HEK293 (cell line): ENCODE data around the gene OLIG1.

ENCODE experiments used
- CTCF ChIA-PET: fragments of 350-600 bp; formaldehyde crosslinking; extraction: SDS; loops from one replicate; lab custom pipeline; 2021; ENCODE audit warnings: antibody characterized with exemption; lab: Yijun Ruan, JAX
- POLR2A ChIA-PET: fragments of 300-600 bp; formaldehyde crosslinking; extraction: SDS; loops from one replicate; lab custom pipeline; 2020; ENCODE audit warnings: antibody characterized with exemption, inconsistent platforms; lab: Yijun Ruan, JAX
- H3K27ac ChIP-seq: fragments of 200-500 bp; sonication (Bioruptor generic); 2 replicates; pipeline ENCODE4 v1.5.1; 2014; ENCODE audit warnings: low read depth, low read length, control low read depth, inconsistent platforms; ENCODE audit errors: extremely low read depth
- H3K36me3 ChIP-seq, 2 experiments: fragments of 200-500 bp in 1 of 2; sonication (Bioruptor generic) in 1 of 2; 1 replicate in 1 of 2; 2 replicates in 1 of 2; pipeline ENCODE4 v1.5.1; 2014 to 2017; ENCODE audit warnings: inconsistent platforms in 2 of 2, low read length in 2 of 2; ENCODE audit not compliant: control insufficient read depth in 2 of 2, insufficient read depth in 1 of 2
- H3K4me1 ChIP-seq: fragments of 200-500 bp; sonication (Bioruptor generic); 2 replicates; pipeline ENCODE4 v1.5.1; 2014; ENCODE audit warnings: mild to moderate bottlenecking, low read length, inconsistent platforms; ENCODE audit not compliant: control insufficient read depth, insufficient read depth
- H3K4me3 ChIP-seq: 2 replicates; pipeline ENCODE4 v1.5.1; 2011; ENCODE audit warnings: low read depth, mild to moderate bottlenecking, control low read depth, low read length, moderate library complexity
- H3K9me3 ChIP-seq: fragments of 200-500 bp; sonication (Bioruptor generic); 2 replicates; pipeline ENCODE4 v1.5.1; 2014; ENCODE audit warnings: low read depth, low read length, inconsistent platforms; ENCODE audit not compliant: control insufficient read depth, insufficient read depth
- ATF2 ChIP-seq: fragments of 450-650 bp; formaldehyde crosslinking; IDR thresholded peaks from 2 replicates; pipeline ENCODE4 v1.5.1; 2016; ENCODE audit warnings: missing biosample characterization, missing genetic modification characterization, low read depth
- EGR2 ChIP-seq: fragments of 450-650 bp; formaldehyde crosslinking; IDR thresholded peaks from 2 replicates; pipeline ENCODE4 v1.5.1; 2016; ENCODE audit warnings: low read depth, missing biosample characterization, missing genetic modification characterization
- KLF1 ChIP-seq: fragments of 450-650 bp; formaldehyde crosslinking; IDR thresholded peaks from 2 replicates; pipeline ENCODE4 v1.5.1; 2016; ENCODE audit warnings: missing biosample characterization, missing genetic modification characterization
- PRDM10 ChIP-seq: fragments of 450-650 bp; formaldehyde crosslinking; IDR thresholded peaks from 2 replicates; pipeline ENCODE4 v1.5.1; 2016; ENCODE audit warnings: missing biosample characterization, missing genetic modification characterization
- SP7 ChIP-seq: fragments of 450-650 bp; formaldehyde crosslinking; IDR thresholded peaks from 2 replicates; pipeline ENCODE4 v1.5.1; 2016; ENCODE audit warnings: missing biosample characterization, missing genetic modification characterization
- ZBTB1 ChIP-seq: fragments of 450-650 bp; formaldehyde crosslinking; IDR thresholded peaks from 2 replicates; pipeline ENCODE4 v1.5.1; 2016; ENCODE audit warnings: missing biosample characterization, missing genetic modification characterization
- ZBTB21 ChIP-seq: fragments of 450-650 bp; formaldehyde crosslinking; IDR thresholded peaks from 2 replicates; pipeline ENCODE4 v1.5.1; 2017; ENCODE audit warnings: missing biosample characterization, missing genetic modification characterization
- ZFP3 ChIP-seq: fragments of 450-650 bp; formaldehyde crosslinking; IDR thresholded peaks from 2 replicates; pipeline ENCODE4 v1.5.1; 2016; ENCODE audit warnings: low read depth, missing biosample characterization, missing genetic modification characterization
- ZNF148 ChIP-seq: fragments of 450-650 bp; formaldehyde crosslinking; IDR thresholded peaks from 2 replicates; pipeline ENCODE4 v1.5.0; 2017; ENCODE audit warnings: missing biosample characterization, missing genetic modification characterization, borderline replicate concordance
- ZNF155 ChIP-seq: fragments of 450-650 bp; formaldehyde crosslinking; IDR thresholded peaks from 2 replicates; pipeline ENCODE4 v1.5.1; 2016; ENCODE audit warnings: missing biosample characterization, missing genetic modification characterization
- ZNF157 ChIP-seq: fragments of 450-650 bp; formaldehyde crosslinking; IDR thresholded peaks from 2 replicates; pipeline ENCODE4 v1.5.1; 2016; ENCODE audit warnings: missing biosample characterization, missing genetic modification characterization
- ZNF19 ChIP-seq: fragments of 450-650 bp; formaldehyde crosslinking; IDR thresholded peaks from 2 replicates; pipeline ENCODE4; 2016; ENCODE audit warnings: missing biosample characterization, missing genetic modification characterization, low read depth
- ZNF324 ChIP-seq: fragments of 450-650 bp; formaldehyde crosslinking; IDR thresholded peaks from 2 replicates; pipeline ENCODE4 v1.5.1; 2016; ENCODE audit warnings: missing biosample characterization, missing genetic modification characterization
- ZNF335 ChIP-seq: fragments of 450-650 bp; formaldehyde crosslinking; conservative IDR thresholded peaks from 2 replicates; pipeline ENCODE4 v1.5.1; 2016; ENCODE audit warnings: missing biosample characterization, missing genetic modification characterization
- ZNF341 ChIP-seq: fragments of 450-650 bp; formaldehyde crosslinking; IDR thresholded peaks from 2 replicates; pipeline ENCODE4; 2016; ENCODE audit warnings: low read depth, missing biosample characterization, missing genetic modification characterization
- ZNF398 ChIP-seq: fragments of 450-650 bp; formaldehyde crosslinking; IDR thresholded peaks from 2 replicates; pipeline ENCODE4 v1.5.1; 2017; ENCODE audit warnings: missing biosample characterization, missing genetic modification characterization
- ZNF416 ChIP-seq: fragments of 450-650 bp; formaldehyde crosslinking; IDR thresholded peaks from 2 replicates; pipeline ENCODE4 v1.5.1; 2016; ENCODE audit warnings: missing biosample characterization, missing genetic modification characterization
- ZNF530 ChIP-seq: fragments of 450-650 bp; formaldehyde crosslinking; IDR thresholded peaks from 2 replicates; pipeline ENCODE4 v1.5.1; 2016; ENCODE audit warnings: low read depth, missing biosample characterization, missing genetic modification characterization
- ZNF610 ChIP-seq: fragments of 450-650 bp; formaldehyde crosslinking; IDR thresholded peaks from 2 replicates; pipeline ENCODE4 v1.5.1; 2016; ENCODE audit warnings: missing biosample characterization, missing genetic modification characterization, borderline replicate concordance
- ZNF639 ChIP-seq: fragments of 450-650 bp; formaldehyde crosslinking; IDR thresholded peaks from 2 replicates; pipeline ENCODE4 v1.5.1; 2016; ENCODE audit warnings: missing biosample characterization, missing genetic modification characterization
- ZNF792 ChIP-seq: fragments of 450-650 bp; formaldehyde crosslinking; IDR thresholded peaks from 2 replicates; pipeline ENCODE4 v1.5.1; 2016; ENCODE audit warnings: missing biosample characterization, missing genetic modification characterization
- ZSCAN23 ChIP-seq: fragments of 450-650 bp; formaldehyde crosslinking; IDR thresholded peaks from 2 replicates; pipeline ENCODE4 v1.5.1; 2016; ENCODE audit warnings: missing biosample characterization, missing genetic modification characterization
- ZSCAN5A ChIP-seq: fragments of 450-650 bp; formaldehyde crosslinking; IDR thresholded peaks from 2 replicates; pipeline ENCODE4 v1.5.1; 2016; ENCODE audit warnings: missing biosample characterization, missing genetic modification characterization
- ZXDB ChIP-seq: fragments of 450-650 bp; formaldehyde crosslinking; IDR thresholded peaks from 2 replicates; pipeline ENCODE4 v1.5.1; 2016; ENCODE audit warnings: missing biosample characterization, missing genetic modification characterization

OLIG1 gene

GRCh38 chr21:33025489-33026442 is 44.2 kb upstream of the OLIG1 start, which contains the start of gene OLIG2:
TSS of gene OLIG2 (plus strand) at chr21:33025935. CDS start at chr21:33026863, 928 bp downstream.
- CTCF ChIA-PET = interaction anchor here (0.6 to 2.8 kb wide), 21 partner anchors 8 to 380 kb away, joined by 3 to 15 read pairs (median 4); no protein-coding TSS in a partner anchor
- POLR2A ChIA-PET = interaction anchor here (0.6 to 2.1 kb wide), 14 partner anchors 9 to 948 kb away, joined by 3 to 11 read pairs (median 4); partner anchors contain the start of gene TMEM50B
- no peaks in the 10 kb centered on the region for H3K9me3 ChIP-seq
- no peaks in the 10 kb centered on the region for H3K4me1 ChIP-seq
- H3K4me3 ChIP-seq = peak within 1 kb of the TSS; percentile 48
- H3K27ac ChIP-seq = no peak within 1 kb of the TSS; the same call in 1 of the 2 replicates
- no peaks in the 10 kb centered on the region for H3K36me3 ChIP-seq
- TF ChIP-seq ZNF341 (tag by site-specific recombination) (peak; percentile 55), ZXDB (tag by site-specific recombination) (peak; percentile 42; the same call in 1 of the 2 replicates), EGR2 (tag by site-specific recombination) (peak; percentile 85), SP7 (tag by site-specific recombination) (peak; percentile 71), ZNF610 (peak; percentile 71; the same call in 1 of the 2 replicates), ZNF19 (tag by site-specific recombination) (no peak), ZNF324 (tag by site-specific recombination) (peak; percentile 43; the same call in 1 of the 2 replicates), ZSCAN23 (tag by site-specific recombination) (peak; percentile 7; the same call in 1 of the 2 replicates), ZNF416 (tag by site-specific recombination) (no peak), ZNF530 (tag by site-specific recombination) (no peak), ZBTB1 (no peak), ZNF792 (tag by site-specific recombination) (no peak), KLF1 (tag by site-specific recombination) (peak; percentile 43), ZNF639 (tag by site-specific recombination) (peak; percentile 40; the same call in 1 of the 2 replicates), ZNF155 (no peak), ZFP3 (no peak), ZSCAN5A (peak; percentile 98), ZNF398 (peak; percentile 97), PRDM10 (peak; percentile 85), ZNF157 (tag by site-specific recombination) (no peak), ZBTB21 (peak; percentile 54; the same call in 1 of the 2 replicates), ZNF335 (tag by site-specific recombination) (peak; percentile 66; the same call in 1 of the 2 replicates), ZNF148 (tag by site-specific recombination) (no peak), ATF2 (tag by site-specific recombination) (peak; percentile 86)
